UCSD-AML1 (cell line): ENCODE measurements around the gene SLC4A3.

ENCODE experiments used
- DNase-seq: peaks from one replicate; lab custom pipeline; 2025; ENCODE audit not compliant: unreplicated experiment; lab: John Stamatoyannopoulos, UW

SLC4A3 gene

DNA sequence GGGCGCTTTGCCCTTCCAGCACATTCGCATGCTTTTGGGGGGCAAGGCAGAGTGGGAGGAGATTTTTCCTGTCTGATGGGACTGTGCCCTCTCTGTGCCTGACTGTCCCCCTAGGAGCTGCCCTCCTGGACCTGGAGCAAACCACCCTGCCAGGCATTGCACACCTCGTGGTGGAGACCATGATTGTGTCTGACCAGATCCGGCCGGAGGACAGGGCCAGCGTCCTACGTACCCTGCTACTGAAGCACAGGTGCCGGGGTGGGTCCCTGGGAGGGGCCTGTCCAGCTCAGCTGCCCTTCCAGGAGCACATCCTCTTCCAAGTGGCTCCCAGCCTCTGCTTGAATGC is 5.3 kb downstream of the SLC4A3 start:
- DNase-seq = no peak

DNA sequence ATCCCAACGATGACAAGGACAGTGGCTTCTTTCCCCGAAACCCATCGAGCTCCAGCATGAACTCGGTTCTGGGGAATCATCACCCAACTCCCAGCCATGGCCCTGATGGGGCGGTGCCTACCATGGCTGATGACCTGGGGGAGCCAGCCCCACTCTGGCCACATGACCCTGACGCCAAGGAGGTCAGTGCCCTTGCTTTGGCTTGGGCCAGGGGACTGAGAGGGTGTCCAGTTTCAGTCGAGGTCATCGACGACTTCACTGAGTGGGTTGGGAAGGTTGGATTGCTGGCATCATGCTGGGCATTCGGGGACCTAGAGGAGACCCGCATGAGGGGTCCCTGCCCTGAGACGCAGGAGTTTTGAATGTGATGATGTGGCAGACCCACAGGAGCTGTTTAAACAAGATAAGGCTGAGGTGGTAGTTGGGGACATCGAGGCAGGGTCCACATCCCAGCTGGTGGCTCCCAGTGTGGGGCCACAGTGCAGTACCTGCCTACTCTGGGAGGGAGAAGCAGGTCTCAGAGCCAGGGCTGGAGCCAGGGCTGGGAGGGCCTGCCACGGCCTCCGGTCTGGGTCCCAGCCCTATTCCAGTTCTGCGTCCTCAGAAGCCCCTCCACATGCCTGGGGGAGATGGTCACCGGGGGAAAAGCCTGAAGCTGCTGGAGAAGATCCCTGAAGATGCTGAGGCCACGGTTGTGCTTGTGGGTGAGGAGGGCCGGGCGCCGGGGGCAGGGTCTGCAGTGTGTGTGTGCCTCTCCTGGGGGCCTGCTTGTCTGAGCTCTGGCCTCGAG is 6.0 kb downstream of the SLC4A3 start:
- DNase-seq = no peak

DNA sequence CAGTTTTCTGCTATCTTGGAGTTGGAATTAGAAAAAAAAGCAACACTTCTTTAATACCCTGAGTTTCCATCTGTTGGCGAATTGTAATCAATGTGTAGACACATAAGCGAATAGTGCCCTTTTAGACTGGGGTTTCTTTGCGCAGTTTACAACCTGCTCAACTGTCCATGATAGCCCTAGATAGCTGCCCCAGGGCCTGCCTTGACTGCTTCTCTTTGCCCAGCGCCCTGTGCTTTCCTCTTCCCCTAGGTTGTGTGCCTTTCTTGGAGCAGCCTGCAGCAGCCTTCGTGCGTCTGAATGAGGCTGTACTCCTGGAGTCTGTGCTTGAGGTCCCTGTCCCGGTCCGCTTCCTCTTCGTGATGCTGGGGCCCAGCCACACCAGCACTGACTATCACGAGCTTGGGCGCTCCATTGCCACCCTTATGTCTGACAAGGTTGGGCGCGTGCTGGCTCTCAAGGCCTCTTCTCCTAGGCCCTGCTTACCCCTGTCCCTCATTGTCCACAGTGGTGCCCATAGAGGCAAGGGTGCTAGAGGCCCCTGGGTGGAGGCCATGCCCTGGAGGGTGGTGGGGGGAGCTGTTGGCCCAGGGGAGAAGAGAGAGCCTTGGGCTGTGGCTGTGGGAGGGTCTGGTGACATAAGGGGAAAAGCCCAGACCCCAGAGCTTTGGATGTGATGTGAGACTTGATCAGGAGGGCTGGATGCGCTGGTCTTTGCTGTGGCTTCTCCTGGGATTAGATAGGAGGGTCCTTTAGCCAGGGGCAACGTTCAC is 6.9 kb downstream of the SLC4A3 start:
- DNase-seq = no peak

DNA sequence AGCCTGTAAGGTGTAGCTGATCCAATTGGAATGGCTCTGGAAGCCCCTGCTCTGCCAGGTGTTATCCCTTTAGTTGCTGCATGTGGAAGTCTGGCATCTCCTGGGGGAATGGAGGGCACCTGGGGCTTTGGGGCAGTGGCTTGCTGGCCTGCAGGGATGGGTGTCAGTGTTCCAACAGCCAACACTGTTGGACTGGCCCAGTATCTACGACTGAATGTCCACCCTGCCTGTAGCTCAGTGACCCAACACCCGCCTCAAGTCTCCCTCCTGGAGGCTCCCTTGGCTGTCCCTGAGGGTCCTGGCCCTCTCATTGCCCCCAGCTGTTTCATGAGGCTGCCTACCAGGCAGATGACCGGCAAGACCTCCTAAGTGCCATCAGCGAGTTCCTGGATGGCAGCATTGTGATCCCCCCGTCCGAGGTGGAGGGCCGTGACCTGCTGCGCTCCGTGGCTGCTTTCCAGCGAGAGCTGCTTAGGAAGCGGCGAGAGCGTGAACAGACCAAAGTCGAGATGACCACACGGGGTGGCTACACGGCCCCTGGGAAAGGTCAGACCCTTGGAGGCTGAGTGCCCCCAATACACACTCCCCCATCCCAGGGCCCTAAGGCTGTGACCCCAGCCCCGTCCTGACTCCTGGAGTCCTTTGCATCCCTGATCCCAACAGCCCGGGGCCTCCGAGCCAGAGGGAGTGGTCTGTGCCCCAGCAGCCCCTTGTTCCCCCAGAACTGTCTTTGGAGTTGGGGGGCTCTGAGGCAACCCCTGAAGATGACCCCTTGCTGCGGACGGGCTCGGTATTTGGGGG is 7.7 kb downstream of the SLC4A3 start:
- no peak for DNase-seq

DNA sequence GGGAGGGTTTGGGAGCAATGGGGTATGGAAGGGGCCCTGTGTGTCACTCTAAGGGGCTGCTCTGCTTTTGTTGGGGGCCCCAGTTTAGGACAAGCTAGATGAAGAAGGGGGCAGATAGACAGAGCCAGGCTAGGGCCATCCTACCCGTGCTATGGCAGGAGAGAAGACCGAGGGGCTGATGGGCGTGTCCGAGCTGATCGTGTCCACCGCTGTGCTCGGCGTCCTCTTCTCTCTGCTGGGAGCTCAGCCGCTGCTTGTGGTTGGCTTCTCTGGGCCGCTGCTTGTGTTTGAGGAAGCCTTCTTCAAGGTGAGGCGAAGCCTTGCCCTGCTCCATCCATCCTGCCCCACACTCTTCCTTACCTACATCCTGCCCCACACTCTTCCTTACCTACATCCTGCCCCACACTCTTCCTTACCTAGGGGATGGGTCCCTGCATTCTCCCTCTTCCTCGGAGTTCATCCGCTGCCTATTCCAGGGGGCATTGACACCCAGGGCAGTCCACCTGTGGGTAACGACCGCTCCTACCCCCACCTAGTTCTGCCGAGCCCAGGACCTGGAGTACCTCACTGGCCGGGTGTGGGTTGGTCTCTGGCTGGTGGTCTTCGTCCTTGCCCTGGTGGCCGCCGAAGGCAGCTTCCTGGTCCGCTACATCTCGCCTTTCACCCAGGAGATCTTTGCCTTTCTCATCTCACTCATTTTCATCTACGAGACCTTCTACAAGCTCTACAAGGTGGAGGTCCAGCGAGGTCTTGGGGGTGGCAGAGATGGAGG is 8.9 kb downstream of the SLC4A3 start:
- DNase-seq = no peak

DNA sequence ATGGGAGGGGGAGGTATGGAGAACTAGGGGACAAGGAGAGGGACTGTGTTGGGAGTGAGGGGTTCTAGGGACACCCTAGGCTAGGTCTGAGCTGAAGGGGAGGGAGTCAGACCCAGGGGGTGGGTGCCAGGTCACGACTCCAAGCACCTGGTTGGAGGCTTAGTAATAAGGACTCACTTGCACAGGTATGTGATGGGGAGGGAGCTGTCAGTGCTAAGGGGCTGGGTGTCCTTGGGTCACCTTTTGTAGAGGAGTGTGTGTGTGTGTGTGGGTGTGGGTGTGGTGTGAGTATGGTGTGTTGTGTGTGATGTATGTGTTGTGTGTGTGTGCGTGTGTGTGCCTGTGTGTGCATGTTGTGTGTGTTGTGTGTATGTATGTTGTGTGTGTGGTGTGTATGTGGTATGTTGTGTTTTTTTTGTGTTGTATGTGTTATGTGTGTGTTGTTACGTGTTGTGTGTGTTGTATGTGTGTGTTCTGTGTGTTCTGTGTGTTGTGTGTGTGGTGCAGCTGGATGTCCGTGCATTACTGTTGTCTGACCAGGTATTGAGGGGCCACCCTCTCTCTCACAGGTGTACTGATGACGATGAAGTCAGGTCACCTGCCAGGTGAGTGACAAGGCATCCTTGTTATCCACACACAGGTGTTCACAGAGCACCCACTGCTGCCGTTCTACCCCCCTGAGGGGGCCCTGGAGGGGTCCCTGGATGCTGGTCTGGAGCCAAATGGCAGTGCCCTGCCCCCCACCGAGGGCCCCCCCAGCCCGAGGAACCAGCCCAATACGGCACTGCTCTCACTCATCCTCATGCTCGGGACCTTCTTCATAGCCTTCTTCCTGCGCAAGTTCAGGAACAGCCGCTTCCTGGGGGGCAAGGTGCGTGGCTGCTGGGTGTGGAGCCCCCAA is 9.8 kb downstream of the SLC4A3 start:
- DNase-seq = no peak

DNA sequence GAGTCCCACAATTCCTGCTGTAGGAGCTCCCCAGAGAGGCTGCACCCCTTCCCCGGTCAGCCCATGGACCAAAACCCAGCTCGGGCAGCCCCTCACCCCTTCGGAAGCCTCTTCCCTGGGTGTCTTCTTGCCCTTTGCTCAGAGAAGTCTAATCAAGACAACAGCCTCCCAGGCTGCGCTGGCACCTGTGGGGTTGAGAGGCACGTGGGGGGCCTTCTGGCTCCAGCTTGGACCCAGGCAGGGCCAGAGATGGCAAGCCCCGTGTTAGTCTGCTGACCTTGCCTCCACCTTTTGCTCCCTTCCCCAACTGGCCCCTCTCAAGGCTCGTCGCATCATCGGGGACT is 10.4 kb downstream of the SLC4A3 start:
- DNase-seq = no peak

DNA sequence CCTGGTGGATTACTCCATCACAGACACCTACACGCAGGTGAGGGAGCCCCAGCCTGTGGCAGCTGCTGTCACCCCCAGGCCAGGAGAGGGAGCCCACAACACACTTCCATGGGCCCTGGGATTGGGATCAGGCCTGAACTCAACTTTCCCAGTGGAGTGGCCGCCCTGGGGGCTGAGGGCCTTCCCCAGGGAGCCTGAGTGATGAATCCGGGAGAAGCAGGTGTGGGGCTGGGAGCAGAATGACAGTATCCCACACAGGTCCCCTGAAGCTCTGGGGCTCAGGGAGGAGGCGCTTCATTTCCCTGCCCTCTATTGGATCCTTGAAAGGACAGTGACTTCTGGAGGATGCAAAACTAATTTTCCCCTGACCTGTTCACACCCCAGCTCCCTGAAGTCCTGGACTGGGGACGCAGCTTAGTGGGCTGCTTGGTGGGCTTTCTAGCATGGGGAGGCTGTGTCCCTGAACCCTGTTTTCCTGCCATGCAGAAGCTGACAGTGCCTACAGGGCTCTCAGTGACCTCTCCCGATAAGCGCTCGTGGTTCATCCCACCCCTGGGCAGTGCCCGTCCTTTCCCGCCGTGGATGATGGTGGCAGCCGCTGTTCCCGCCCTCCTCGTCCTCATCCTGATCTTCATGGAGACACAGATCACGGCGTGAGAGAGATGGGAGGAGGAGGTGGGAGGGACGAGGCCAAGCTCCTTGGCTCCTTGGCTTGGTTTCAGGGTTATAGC is 11.0 kb downstream of the SLC4A3 start:
- no peak for DNase-seq

DNA sequence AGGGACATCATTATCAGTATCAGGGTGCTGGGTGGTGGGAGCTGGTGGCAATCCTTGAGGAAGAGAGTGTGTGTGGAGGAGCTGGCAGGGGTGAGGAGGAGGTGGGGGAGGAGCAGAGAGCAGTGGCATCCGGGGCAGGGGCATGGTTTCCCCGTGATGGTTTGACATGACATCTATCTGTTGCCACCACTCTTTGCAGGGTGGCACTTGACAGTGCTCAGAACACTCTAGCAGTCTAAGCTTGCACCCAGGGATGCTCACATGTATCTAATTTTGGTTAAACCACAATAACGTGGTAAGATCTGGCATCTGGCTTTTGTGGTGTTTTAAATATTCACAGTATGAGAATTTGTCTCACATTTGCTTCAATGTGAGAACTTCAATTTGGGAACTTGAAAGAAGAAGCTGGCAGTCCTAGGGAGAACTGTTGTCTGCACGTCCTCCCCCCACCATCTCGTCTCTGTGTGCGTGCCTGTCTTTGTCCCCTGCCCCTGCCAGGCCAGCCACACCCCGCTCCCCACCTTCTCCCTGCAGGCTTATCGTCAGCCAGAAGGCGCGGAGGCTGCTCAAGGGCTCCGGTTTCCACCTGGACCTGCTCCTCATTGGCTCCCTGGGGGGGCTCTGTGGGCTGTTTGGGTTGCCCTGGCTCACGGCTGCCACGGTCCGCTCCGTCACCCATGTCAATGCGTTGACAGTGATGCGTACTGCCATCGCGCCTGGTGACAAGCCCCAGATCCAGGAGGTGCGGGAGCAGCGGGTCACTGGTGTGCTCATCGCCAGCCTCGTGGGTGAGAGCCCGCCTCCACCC is 11.7 kb downstream of the SLC4A3 start:
- no peak for DNase-seq

DNA sequence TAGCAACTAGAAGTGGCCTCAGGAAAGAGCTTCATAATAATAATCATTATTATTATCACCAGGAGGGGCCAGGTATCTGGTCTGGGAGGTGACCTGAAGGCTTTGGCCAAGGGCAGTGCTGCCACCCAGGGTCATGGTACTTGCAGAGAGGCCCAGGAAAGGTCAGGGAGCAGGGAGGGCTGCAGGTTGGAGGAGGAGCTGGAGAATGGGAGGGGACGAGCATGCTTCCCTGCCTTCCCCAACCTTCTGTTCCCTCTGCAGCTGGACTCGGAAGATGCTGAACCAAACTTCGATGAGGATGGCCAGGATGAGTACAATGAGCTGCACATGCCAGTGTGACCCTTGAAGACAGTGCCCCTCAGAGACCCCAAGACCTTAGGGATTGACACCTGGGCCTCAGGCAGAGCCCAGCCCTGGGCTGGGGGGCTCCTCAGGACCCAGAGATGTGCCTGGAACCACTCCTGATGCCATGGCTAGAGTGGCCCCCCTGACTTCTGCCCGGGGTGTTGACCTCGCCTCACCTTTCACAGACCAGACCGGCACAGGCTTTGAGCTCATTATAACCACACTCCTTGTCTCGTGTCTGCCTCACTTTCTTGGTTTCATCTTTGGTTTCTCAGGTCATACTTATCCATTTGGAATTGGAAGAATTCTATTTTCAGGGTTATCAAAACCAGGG is 14.1 kb downstream of the SLC4A3 start:
- DNase-seq = no peak

DNA sequence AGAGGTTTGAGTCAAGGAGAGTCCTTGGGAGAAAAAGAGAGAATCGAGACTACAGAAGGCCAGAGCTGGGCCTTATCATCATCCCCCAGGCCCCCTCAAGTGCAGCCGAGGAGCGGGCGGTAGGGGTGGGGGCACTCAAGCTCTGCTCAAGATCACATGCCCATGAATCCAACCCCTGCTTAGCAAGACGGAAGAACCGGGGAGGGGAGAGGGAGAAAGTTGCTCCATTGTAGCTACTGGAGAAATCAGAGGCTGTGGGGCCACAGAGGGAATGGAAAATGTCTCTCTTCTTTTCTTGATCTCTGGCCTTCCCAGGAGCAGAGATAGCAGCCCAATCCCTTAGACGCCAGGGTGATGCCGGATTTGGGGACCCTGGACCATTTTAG is 14.6 kb downstream of the SLC4A3 start:
- no peak for DNase-seq

DNA sequence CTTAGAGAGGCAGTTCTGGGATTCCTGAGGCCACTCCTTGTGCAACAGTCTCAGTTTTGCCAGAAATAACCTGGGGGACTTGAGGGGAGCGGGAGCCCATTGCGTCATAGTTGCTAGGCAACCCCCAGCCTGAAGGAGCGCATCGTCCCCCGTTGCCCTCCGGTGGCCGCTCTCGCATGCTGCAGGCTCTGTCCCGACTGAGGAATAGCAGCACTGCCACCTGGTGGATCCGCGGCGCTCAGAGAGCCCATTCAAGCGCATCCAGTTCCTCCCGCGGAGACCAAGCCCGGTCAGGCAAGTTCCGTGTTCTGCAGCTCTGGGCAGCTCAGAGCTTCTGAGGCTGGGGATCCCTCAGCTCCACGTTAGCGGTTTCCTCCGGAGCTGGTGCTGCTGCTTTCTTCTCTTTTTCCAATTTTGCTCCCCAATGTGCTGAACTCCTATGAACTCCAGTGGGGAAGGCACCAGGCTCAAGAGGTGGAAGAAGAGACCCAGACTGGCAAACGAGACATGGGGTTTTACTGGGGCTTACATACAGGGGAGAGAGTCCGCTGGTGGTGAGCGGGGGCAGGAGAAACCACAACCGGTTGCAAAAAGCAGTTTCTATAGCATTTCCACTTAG is 15.1 kb downstream of the SLC4A3 start:
- peak; percentile 93 for DNase-seq

DNA sequence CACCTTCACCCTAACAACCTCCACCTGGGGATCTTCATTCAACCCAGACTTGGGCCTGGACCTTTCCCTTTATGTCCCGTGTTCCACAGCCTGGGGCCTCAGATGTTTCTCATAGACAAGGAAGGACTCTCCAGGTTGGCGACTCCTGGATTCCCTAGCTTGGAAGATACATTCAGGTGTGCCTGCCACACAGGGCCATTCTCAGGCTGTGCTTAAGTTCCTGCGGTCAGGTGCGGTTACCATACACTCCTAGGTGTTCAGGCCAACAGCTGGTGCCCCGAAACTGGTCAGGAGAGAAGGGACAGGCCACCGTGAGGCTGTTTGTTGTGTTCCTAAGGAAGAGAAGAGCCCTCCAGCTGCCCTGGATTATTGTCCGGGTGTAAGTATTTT is 15.6 kb downstream of the SLC4A3 start:
- no peak for DNase-seq

DNA sequence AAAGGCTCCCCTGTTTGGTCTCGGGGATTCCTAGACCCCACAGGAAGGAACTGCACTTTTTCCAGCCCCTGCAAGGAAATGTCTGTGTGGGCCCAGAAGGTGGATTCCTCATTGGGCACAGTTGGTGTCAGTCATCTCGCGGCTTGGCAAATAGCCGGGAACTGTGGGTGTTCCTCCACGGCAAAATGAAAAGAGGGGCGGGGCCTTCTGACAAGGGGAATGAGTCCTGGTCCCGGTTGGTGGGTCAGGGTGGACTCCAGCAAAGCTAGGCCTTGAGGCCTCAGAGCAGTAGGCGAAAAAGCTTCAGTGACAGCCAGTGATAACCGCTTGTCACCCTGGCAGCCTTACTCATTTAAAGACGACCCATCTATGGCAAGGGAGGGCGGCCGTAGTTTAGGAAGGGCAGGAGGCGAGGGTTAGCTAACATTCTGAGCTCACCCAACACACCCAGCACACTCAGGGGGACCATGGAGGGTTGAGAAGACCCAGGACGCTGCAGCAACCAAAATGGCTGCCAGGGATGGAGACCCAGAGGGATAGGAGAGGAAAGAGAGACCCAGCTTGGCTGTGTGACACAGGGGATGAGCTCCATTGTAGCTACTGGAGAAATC is 16.5 kb downstream of the SLC4A3 start:
- DNase-seq = peak; percentile 20

DNA sequence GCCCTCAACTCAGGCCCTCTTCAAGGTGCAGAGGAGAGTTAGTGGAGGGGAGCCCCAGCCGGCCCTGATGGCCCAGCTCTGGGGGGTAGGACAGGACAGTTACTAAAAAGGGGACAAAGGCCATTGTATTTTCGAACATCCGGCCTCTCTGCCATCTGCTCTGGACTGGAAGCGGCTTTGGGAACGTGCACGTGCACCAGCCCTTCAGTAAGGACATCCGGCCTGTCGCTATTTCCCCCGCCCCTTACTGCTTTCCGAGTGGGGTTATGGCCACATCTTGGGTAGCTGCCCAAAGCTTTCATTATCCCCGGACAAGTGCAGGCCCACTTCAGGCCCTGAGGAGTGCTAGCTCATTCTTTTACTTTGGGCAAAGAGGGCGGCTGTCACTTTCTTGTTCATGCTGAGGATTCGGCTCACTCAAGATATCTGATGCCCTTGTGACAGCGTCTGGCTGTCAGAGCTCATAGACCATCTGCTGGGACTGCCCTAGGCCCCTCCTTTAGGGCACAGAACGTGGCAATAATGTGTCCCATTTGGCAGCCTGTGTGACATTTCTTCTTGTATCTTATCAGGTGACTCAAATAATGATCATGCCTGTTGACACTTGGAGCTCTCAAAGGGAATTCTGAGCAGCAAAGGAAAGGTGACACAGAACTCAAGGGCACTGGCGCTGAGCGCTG is 17.5 kb downstream of the SLC4A3 start:
- no peak for DNase-seq

DNA sequence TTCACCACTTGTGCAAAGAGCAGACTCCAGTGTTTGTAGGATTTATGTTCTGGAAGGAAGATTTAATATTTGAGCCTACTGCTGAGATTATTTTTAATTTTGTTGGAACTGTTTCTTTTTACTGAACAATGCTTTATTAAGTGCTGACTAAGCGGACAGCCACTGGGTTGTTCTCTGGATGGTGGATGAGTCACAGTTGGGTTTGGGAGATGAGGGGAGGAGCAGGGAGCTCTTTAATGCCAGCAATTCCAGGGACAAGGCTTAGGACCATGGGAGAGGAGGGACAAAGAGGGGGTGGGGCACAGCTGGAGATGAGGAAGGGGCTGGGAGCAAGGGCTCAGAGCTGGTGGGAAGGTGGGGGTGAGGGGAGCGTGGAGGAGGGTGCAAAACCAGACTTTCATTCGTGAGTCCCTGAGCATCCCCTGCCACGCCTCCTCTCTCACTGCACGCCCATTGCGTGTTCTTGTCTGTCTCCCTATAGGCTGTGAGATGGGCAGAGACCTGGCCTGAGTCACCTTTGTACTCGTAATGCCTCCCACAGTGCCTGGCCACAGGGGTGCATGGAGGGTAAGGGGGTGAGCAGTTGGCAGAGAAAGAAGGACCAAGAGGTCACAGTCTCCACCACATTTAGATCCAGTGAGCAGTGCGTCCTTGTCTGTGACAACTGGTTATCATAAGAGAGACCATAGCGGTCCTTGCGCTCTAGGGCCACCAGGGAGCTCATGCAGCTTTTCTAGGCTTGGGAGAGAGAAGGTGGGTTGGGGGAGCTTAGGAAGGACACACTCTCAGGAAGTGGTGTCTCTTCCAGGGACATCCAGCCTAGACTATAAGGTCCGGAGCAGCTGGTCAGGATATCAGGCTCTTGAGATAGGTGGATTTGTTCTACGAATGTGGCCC is 18.4 kb downstream of the SLC4A3 start:
- no peak for DNase-seq
